Stimulated activated CD4-positive, alpha-beta T cell treated with anti-CD3 and anti-CD28 coated beads, TNF-alpha, amount 100 ng/mL, for 1 hour (primary cell): ENCODE measurements around the gene HACD4.
"Not testable (repeated sequence)": the region's sequence is repeated elsewhere in the genome, so short reads cannot be mapped to it uniquely, and the experiment has no call there.

Source experiments
- DNase-seq, 3 donors: peaks; one replicate each; pipeline ENCODE4 v3.0.0-alpha.2; 2020; ENCODE audit warnings: low read depth in 3 of 3, low spot score in 1 of 3

HACD4 gene

DNA sequence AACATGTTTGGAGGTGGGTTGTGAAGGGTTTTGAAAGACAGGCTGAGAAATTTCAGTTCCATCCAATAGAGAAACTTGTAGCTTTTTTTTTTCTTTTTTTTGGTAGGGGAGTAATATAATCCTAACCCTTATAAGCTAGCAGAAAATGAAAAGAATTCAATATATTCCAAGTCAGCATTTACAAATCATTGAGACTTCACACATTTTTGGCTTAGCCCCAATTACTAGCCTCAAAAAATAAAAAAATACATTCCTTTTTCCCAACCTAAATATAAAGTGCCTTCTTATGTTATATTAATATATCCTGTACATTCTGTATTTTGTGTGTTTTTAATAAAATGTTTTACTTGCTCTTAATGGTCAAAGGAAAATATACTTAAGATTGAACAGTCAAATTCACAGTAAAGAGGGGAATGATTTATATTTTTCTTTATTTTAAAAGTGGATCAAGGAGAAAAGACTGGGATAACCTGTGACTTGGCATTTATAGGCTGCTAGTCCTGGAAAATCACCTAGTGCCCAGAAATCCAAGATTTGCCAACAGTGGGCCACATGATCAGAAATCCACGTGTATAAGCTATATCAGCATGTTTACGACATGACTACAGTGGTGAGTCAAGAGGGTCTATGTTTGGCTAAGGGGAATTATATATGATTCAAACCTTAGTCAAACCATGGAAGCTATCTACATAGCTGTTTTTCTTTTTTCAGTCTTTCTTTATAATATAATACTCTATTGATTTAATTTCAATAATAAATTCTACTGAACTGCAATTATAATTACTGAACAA lies 14.5 kb downstream of the HACD4 start:
- DNase-seq = no peak

DNA sequence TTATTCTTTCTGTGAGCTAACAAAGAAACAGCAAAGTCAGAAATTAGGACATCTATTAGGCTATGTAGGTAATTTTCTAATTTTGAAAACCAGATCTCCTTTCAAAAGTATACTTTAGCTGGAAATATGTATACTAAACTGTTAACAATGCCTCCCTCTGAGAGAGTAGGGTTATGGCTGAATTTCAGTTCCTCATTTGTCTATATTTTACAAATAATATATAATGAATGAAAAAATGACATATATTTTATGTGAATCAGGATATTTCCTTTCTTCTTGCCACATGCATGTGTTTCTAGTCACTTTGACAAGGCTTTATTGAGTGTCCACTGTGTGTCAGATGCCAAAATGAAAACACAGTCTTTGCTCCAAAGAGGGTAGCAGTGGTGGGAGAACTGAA lies 15.4 kb downstream of the HACD4 start:
- no peak for DNase-seq

DNA sequence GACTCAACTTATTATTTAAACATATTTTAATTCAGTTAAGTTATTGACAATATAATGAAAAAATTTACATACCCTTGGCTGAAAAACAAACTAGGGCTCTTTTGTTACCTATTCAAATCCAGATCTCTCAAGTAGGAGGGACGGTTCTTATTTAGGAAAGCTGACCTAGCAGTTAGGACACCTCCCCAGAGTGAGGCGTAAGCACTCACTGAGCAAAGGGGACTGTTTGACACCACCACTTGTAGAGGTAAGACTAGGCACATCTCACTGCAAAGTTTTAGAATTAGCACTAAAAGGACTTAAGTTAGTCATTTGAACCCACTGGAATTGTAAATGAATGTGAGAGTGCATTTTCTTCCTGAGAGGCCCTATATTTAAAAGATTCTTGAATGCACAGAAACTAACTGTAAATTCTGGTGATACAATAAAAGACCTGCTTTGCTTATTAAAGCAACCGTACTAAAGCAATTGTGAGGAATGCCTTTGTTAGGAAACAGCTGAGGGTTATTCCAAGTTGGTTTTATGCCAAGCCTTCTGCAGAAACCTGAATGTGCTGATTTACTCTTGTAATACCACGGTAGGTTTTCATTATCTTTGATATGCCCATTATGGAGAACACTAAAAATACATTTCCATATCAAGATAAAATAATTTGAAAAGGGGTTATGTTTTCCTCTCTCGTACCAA lies 16.2 kb downstream of the HACD4 start:
- no peak for DNase-seq

DNA sequence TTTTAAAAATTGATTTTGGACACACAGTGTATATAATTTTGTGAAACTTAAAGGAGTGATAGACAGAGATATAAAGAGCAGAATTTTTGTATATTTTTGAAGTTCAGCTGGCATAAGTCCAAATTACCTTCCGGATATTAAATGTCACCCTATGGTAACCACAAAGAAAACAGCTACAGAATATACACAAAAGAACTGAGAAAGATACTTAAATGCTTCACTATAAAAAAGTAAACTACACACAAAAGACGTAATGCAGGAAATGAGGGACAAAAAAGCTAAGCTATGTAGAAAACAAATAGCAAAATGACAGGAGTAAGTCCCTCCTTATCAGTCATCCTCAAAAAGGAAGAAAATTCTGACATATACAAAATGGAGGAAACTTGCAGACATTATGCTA lies 29.4 kb downstream of the HACD4 start:
- no peak for DNase-seq

DNA sequence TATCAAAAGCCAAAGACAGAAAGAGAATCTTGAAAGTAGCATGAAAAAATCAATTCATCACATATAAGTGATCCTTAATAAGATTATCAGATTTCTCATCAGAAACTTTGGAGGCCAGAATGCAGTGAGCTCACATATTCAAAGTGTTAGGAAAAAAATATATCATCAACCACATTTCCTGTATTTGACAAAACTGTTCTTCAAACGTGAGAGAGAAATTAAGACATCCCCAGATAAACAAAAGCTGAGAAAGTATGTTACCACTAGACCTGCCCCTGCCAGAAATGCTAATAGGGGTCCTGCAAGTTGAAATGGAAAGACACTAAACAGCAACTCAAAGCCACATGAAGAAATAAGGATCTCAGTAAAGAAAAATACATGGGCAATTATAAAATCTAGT lies 29.9 kb downstream of the HACD4 start:
- DNase-seq = no peak

DNA sequence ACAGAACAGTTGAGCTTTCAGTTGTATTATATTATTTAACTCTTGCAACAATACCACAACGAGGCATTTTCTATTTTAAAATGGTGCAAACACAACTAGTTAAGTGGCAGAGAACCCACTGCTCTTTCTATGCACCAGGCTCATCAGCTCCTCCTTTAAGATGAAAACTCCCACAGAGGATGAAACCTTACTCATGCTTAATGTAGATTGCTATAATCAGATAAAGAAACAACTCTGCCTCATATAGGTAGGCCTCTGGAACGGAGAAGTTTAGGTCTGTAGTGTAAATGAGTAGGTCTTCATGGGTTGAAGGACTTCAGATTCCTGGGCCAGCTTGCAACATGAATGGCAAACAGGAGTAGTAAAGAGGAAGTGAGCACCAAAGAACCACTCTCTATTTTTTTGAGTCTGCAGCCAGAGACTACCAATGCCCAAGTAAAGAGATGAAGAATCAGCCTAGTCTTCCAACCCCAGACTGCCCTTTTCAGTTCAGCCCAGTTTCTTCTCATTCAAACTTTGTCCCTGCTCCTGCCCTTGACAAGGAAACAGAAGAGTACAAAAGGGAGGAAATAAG lies 33.9 kb downstream of the HACD4 start:
- no peak for DNase-seq

DNA sequence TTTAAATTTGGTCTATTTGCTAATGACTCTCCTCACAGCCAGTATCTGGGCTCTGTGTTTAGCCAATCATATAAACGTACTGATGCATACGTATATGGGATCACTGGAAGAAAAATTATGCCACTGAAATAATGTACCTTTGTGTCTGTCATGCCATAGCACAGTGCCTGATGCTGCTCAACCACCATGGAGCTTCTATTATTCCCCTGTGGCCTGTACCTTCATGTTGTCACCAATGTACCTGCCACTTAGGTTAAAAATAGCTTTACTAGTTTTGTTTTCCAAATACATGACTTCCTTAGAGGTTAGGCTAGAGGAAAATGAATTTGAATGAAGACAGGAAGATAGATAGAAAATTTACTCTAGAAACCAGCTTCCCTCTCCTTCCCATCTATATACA lies 34.6 kb downstream of the HACD4 start:
- no peak for DNase-seq

DNA sequence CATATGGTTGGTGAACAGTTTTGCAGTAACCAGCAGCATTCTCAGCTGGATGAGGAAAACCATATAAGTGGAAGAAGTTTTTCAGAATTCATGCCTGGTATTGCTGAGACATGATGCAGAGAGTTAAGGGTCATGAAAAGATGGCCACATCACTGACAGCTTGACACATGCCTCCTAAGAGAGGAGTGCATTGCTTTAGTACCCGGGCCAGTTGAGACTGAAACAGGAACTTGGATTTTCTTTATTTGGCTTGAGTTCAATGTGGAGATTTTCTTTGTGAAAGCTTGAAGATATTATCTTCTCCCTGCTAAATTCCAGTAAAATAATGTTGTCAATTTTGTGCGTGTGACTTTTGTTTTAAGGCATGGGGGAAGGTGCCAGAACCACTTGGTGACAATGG lies 35.8 kb downstream of the HACD4 start:
- DNase-seq = no peak

DNA sequence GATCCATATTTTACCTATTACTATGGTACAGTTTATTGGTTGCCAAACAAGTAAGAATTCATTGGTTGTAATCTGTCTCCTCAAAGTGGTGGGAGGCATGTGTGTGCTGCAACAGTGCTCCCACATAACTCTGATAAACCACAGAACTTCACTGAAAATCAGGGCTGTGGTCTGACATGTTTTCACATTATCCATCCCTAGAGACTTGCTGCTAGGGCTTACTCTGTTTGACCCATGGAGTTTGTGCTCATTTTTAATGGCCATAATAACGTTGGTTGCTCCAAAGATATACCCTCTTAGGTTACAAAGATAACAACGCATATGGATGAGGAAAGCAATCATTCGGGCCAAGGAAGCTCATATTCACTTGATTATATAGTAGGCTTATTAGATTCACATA lies 37.0 kb downstream of the HACD4 start:
- DNase-seq = no peak

DNA sequence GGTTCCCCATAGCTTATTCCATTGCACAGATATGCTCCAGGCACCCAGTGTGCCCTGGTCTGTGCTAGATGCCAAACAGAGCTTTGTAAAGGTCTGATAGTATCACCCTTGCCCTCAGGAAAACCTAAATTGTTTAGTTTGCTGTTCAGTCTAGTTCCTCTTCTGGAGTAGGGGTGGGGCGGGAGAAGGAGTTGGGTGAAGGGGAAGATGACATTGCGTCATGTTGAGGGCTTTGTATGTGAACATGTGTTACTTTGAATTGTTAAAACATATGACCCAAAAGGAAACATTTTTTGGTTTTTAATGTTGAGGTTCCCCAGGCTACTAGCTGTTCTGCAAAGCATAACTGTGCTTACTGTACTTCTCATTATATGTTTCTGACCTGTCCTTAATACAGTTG lies 40.6 kb downstream of the HACD4 start:
- DNase-seq = no peak

DNA sequence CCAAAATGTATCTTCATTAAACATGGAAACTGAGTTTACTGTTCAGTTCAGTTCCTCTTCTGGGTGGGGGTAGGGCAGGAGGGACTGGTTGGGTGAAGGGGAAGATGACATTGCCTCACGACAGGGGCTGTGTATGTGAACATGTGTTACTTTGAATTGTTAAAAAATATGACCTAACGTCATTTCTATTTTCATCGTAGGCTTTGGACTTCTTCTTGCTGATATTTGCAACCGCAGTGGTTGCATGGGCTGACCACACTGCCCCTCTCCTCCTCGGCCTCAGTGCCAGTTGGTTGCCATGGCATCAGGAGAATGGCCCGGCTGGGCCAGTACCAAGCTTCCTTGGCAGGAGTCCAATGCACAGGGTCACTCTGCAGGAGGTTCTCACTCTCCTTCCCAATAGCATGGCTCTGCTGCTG lies 41.5 kb downstream of the HACD4 start:
- DNase-seq = no peak

DNA sequence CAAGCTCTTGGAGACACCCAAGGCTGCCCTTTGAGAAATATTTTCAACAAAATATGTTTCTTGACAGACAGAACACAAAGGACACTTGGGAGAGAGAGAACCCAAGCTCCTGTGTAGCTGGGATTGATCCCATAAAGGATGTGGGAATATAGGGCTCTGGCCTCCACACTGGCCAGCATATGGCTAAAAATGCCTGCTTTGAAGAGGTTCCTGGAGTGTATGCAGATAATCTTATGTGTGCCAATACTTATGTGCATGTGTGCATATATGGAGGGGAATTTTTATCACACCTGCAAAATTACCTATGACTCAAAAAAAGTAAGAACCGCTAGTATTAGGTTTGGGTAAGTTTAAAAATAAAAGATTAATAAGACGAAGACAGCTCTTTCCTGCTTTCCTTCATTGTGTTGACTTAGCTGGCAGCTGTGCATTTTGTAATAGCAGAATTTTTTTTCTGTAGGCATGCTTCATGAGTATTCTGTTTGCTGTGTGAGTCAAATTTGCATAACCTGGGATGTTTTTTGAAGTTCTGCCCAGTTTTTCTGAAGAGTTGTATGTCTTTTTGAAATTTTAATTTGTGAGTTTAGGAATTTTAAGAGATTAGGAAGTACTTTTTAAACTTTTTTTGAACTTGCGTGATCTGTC lies 42.6 kb downstream of the HACD4 start:
- no peak for DNase-seq

DNA sequence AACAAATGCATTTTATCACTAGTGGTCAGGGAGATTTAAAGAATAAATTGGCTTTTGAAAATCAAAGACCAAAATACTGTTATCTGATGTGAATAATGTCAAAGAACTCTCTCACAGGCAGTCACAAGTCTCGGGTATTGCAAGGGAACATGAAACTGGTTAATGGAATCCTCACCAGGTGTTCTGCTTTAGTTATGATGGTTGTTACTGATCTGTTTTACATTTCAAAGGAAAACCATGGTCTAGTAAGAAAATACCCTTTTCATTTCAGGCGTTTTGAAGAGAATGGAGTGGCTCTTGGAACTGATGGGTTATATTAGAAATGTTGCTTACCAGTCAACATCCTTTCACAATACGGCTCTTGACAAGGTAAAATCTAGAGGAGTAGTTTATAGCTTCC lies 43.4 kb downstream of the HACD4 start:
- no peak for DNase-seq

DNA sequence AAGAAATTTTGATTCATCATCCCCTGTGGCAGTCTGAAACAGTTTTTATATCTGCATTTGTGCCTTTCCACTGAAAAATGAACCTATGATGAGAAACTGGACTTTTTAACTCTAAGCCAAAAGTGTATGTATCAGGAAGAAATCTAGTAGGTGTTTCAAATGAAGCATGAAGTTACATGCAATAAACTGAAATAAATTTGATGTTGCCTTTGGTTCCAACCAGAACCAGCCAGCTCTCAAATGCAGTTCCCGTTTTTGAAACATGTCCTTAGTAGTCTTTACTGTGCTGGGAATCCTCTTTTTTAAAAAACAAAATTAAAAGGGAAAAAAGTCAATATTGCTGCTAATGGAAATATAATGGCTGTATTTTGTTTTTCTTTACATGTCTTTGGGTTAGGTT lies 43.9 kb downstream of the HACD4 start:
- no peak for DNase-seq

DNA sequence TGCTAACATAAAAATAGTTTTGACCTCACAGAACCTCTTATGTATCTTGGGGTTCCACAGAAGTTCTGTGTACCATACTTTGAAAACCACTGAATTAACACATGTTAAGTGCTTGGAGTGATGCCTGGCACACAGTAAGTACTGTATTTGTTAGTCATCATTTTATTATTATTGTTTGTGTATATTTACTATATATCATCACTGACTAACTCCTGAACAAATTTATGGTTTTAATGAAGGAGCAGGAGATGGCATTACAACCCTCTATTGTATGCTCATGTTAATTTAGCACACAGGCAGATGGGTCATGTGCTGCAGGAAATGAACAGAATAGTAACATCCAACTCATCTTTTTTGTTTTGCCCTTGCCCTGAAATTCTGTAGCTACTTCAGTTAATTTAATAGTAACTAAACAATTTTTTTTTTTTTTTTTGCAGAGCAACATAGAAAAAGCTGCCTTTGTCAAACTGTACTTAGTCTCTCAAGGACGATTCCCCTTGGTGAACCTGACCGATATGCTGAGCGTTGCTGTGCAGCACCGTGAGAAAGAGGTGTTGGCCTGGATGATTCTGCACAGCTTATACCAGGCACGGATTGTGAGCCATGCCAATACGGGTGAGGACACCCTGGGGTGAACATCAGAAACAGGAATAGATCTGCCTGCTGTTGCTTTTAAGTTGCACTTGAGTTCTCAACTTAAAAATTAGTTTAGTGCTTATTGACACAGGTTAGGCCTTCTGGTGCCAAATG lies 45.4 kb downstream of the HACD4 start:
- DNase-seq = no peak

DNA sequence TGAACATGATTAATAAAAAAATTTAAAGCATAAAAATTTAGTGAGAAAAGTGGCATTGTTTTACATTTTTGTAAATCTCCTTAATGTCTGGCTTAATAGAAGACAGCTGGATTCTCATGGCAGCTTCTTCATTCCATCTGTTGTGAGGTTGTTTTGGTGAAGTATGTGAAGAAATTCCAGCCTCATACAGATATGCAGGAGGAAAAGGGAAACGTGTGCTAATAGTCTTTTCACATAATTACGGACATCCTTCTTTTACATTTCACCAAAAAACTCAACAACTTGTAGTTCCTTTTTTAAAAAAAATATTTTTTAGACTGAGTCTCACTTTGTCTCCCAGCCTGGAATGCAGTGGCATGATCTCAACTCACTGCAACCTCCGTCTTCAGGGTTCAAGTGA lies 46.9 kb downstream of the HACD4 start:
- no peak for DNase-seq

DNA sequence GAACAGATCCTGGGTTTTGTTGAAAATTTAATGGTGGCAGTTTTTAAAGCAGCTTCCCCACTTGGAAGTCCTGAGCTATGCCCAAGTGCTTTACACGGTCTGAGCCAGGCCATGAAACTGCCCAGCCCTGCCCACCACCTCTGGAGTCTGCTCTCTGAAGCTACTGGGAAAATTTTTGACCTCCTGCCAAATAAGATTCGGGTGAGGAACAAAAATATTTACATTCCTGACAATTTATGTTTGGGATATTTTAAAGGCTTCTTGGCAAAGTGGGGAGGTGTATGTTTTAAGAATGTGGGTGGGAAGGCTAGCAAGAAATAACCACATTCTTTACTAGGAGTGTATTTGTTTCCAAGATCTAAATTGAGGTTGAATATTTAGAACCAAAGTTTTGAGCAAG lies 50.0 kb downstream of the HACD4 start:
- no peak for DNase-seq

DNA sequence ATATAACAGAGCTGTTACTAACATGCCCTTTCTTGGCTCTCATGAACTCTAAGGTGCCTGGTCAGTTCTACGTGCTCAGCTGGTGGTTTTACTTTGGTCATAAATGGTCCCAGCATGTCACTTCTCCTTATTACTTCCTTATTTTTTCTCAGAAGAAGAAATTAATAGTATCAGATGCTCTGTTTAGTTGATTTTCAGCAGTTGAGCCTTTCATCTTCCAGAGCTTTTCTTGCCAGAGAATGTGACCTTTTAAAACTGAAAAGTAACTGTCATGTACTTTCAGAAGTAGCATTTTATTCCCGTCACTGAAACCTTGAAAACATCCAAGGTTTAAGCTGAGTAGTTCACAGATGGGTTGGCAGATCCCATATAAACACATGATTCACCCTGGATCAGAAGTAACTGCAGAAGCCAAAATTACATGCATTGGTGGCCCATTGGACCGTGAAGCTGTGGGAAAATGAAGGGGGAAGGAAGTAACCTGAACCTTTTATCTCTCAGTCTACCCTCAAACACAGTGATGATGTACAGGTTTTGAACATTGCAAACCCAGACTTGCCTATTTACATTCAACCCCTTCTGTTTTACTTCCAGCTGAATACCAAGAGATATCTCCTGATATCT lies 50.5 kb downstream of the HACD4 start:
- no peak for DNase-seq

DNA sequence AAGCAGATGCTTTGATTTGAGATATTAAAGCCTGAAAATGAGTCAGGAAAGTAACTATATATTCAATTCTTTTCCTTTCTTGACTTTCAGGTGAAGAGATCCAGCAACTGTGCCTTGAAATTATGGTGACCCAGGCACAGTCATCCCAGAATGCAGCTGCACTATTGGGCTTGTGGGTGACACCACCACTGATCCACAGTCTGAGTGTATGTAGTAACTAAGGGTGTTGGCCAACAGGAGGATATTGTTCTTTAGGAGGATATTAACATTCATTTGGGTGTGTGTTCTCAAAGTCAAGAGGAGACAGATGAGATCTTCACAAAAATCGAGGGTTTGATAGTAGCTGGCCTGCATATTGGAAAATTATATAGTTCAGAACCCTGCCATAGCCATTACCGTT lies 53.2 kb downstream of the HACD4 start:
- DNase-seq = no peak

DNA sequence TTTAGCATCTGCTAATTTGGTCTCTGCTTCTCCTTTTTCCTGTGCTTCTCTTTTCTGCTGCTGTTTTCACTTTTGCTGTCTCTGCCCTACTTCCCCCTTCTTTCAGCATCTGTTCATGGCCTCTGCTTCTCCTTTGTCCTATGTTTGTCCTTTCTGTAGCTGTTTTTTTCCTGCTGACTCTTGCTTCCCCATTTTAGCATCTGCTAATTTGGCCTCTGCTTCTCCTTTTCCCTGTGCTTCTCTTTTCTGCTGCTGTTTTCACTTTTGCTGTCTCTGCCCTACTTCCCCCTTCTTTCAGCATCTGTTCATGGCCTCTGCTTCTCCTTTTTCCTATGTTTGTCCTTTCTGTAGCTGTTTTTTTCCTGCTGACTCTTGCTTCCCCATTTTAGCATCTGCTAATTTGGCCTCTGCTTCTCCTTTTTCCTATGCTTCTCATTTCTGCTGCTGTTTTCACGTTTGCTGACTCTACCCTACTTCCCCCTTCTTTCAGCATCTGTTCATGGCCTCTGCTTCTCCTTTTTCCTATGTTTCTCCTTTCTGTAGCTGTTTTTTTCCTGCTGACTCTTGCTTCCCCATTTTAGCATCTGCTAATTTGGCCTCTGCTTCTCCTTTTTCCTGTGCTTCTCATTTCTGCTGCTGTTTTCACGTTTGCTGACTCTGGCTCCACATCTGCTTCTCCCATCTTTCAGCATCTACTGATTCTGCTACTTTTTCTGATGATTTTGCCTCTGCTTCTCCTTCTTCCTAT lies 57.1 kb downstream of the HACD4 start:
- DNase-seq = not testable (repeated sequence)
